CD4-positive, alpha-beta T cell (primary cell): ENCODE measurements around the gene SNF8. TPM values are rescaled to one million over a fixed set of nuclear protein-coding genes. Genes with fewer than 3 reads are reported as not detected.
A peak's percentile ranks its signal among the peaks of the same experiment; 100 is the strongest.

Experiments
- ATAC-seq: fragments of 200-7000 bp; cut with Tn5 transposase; one replicate; pipeline ENCODE4 v1.10.0; 2022; ENCODE audit warnings: mild to moderate bottlenecking; ENCODE audit not compliant: poor library complexity
- CTCF ChIA-PET: fragments of 350-600 bp; sonication (Branson Sonifier 250); formaldehyde crosslinking; loops from one replicate; lab custom pipeline; 2021; ENCODE audit warnings: antibody characterized with exemption, inconsistent platforms; lab: Charles Lee
- POLR2A ChIA-PET: fragments of 350-600 bp; sonication (Branson Sonifier 250); formaldehyde crosslinking; loops from one replicate; lab custom pipeline; 2021; ENCODE audit warnings: antibody characterized with exemption, inconsistent platforms; lab: Charles Lee
- DNase-seq, 14 experiments: peaks; one replicate each; pipeline ENCODE4 v3.0.0-alpha.2; 2013 to 2020; ENCODE audit warnings: mixed read lengths in 2 of 14
- H3K27ac ChIP-seq, 2 donors: one replicate each; pipeline versions ENCODE4 v1.5.1 to v1.7.0; 2013; ENCODE audit warnings: low read length in 2 of 2, low read depth in 1 of 2, mild to moderate bottlenecking in 1 of 2
- H3K27me3 ChIP-seq, 2 experiments: 1 replicate in 1 of 2; 2 replicates in 1 of 2; pipeline versions ENCODE4 v1.6.1 to v1.7.0; 2013; ENCODE audit warnings: low read length in 2 of 2, control low read depth in 1 of 2, mild to moderate bottlenecking in 1 of 2, moderate library complexity in 1 of 2; ENCODE audit not compliant: insufficient read depth in 2 of 2, control insufficient read depth in 1 of 2
- H3K36me3 ChIP-seq: one replicate; pipeline ENCODE4 v1.6.1; 2013; ENCODE audit warnings: low read length, control low read depth; ENCODE audit not compliant: insufficient read depth
- H3K4me1 ChIP-seq: one replicate; pipeline ENCODE4 v1.6.1; 2013; ENCODE audit warnings: low read length, control low read depth; ENCODE audit not compliant: insufficient read depth
- H3K4me3 ChIP-seq: one replicate; pipeline ENCODE4 v1.5.1; 2013; ENCODE audit warnings: mild to moderate bottlenecking, low read length, moderate library complexity
- H3K9me3 ChIP-seq, 2 experiments: 1 replicate in 1 of 2; 2 replicates in 1 of 2; pipeline versions ENCODE4 v1.6.1 to v1.7.0; 2013; ENCODE audit warnings: low read length in 2 of 2, mild to moderate bottlenecking in 2 of 2, control low read depth in 1 of 2, moderate library complexity in 1 of 2; ENCODE audit not compliant: control insufficient read depth in 1 of 2, insufficient read depth in 1 of 2
- H3K27ac Mint-ChIP-seq: one replicate; pipeline ENCODE4 v1.8.0; 2020; ENCODE audit warnings: mixed read lengths
- H3K27me3 Mint-ChIP-seq: one replicate; pipeline ENCODE4 v1.8.0; 2021; ENCODE audit warnings: mixed read lengths
- H3K36me3 Mint-ChIP-seq: one replicate; pipeline ENCODE4 v1.8.0; 2021; ENCODE audit warnings: low read depth, mixed read lengths
- H3K4me1 Mint-ChIP-seq: one replicate; pipeline ENCODE4 v1.8.0; 2021; ENCODE audit warnings: low read depth, mixed read lengths
- H3K4me3 Mint-ChIP-seq: one replicate; pipeline ENCODE4 v1.8.0; 2020; ENCODE audit warnings: mild to moderate bottlenecking, mixed read lengths
- H3K9me3 Mint-ChIP-seq: one replicate; pipeline ENCODE4 v1.8.0; 2020; ENCODE audit warnings: mixed read lengths
- CTCF ChIP-seq: fragments of 200-600 bp; IDR thresholded peaks from one replicate; pipeline ENCODE4 v1.8.0; 2022; ENCODE audit warnings: antibody characterized with exemption, mild to moderate bottlenecking
- intact Hi-C, 2 experiments: fragments of 100-400 bp; cut with DNase I in 1 of 2; cut with micrococcal nuclease in 1 of 2; formaldehyde crosslinking; loops; one replicate each; pipeline versions ENCODE4 v1.15.1 to v1.9.0; 2023 to 2025; cut with DNase I, micrococcal nuclease
- total RNA-seq, 174 experiments: library from RNA in 2 of 174; stranded (reverse) in 2 of 174; gene quantifications; one replicate each; pipeline ENCODE4 v1.2.3 and lab custom pipeline; 2021 to 2026

The SNF8 gene
- total RNA-seq, 2 experiments from 2014 or later: 53.8 to 57.4 TPM

GRCh38 chr17:48933035-48933434, 11.6 kb downstream of the SNF8 start:
- Histone ChIP-seq H3K27me3 (no peaks in the 10 kb centered on the region), H3K4me3 (no peak overlapping the region), H3K9me3 (no peaks in the 10 kb centered on the region), H3K4me1 (no peaks in the 10 kb centered on the region), H3K27ac (no peak overlapping the region), H3K36me3 (peaks cover 89% of the 10 kb centered on the region)
- DNase-seq: no peak
- no peak for TF ChIP-seq CTCF
- intact Hi-C loops: no loop called here
- no peaks in the 10 kb centered on the region for H3K27me3 Mint-ChIP-seq
- peak overlapping the region; percentile 3 for H3K27ac Mint-ChIP-seq
- no peak overlapping the region for H3K4me3 Mint-ChIP-seq
- ChIA-PET POLR2A (no interaction called here), CTCF (no interaction called here)
- no peaks in the 10 kb centered on the region for H3K4me1 Mint-ChIP-seq
- ATAC-seq: no peak
- no peaks in the 10 kb centered on the region for H3K9me3 Mint-ChIP-seq
- H3K36me3 Mint-ChIP-seq: peaks cover 89% of the 10 kb centered on the region

DNA sequence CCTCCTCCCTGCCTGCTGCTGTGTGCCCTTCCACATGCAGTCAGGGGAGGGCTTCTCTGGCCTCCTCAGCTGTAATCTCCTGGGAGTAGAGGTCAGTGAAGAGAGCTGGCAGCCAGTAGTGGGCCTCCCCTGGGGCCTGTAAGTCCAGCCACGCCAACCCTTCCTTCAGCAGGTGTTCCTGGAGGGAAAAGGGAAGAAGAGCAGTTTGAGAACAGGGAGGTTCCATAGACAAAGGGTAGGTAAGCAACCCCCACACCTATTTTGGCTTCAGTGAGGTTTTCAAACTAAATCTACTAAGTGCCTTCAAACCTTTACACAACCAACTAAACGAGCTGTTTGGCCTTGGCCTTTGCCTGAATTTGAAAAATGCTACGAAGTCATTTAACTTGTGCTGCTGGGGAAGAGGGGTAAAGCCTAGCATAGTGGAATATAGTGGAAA, 14.2 kb downstream of the SNF8 start:
- Histone ChIP-seq H3K27ac (no peak overlapping the region), H3K27me3 (no peaks in the 10 kb centered on the region), H3K4me3 (no peak overlapping the region), H3K4me1 (no peaks in the 10 kb centered on the region), H3K36me3 (peaks cover 91% of the 10 kb centered on the region), H3K9me3 (no peaks in the 10 kb centered on the region)
- intact Hi-C loops: loop anchor here in 1 of 2 experiments (2.0 kb wide), 1 partner anchor 14 kb away; no protein-coding TSS in a partner anchor
- POLR2A ChIA-PET: interaction anchor here (0.6 to 1.1 kb wide), 6 partner anchors 14 to 245 kb away, joined by 3 to 5 read pairs (median 3); partner anchors contain the start of genes ATP5MC1 and SNF8
- DNase-seq (no peak), ATAC-seq (no peak)
- Mint-ChIP-seq H3K36me3 (peaks cover 97% of the 10 kb centered on the region), H3K27me3 (no peaks in the 10 kb centered on the region), H3K4me3 (no peak overlapping the region), H3K9me3 (no peaks in the 10 kb centered on the region), H3K27ac (peak overlapping the region; percentile 8), H3K4me1 (no peaks in the 10 kb centered on the region)
- CTCF ChIA-PET: interaction anchor here (0.6 kb wide), 1 partner anchor 1365 kb away, joined by 3 read pairs; no protein-coding TSS in a partner anchor
- TF ChIP-seq CTCF: no peak

GRCh38 chr17:48929812-48930165, 14.9 kb downstream of the SNF8 start:
- Mint-ChIP-seq H3K9me3 (no peaks in the 10 kb centered on the region), H3K4me1 (no peaks in the 10 kb centered on the region), H3K36me3 (peaks cover 99% of the 10 kb centered on the region), H3K4me3 (no peak overlapping the region), H3K27ac (peak overlapping the region; percentile 8), H3K27me3 (no peaks in the 10 kb centered on the region)
- CTCF ChIA-PET: no interaction called here
- no peak for ATAC-seq
- Histone ChIP-seq H3K36me3 (peaks cover 97% of the 10 kb centered on the region), H3K27me3 (no peaks in the 10 kb centered on the region), H3K9me3 (no peaks in the 10 kb centered on the region), H3K4me1 (no peaks in the 10 kb centered on the region), H3K4me3 (no peak overlapping the region), H3K27ac (no peak overlapping the region)
- intact Hi-C loops: loop anchor here in 1 of 2 experiments (2.0 kb wide), 1 partner anchor 13 kb away; no protein-coding TSS in a partner anchor
- POLR2A ChIA-PET: interaction anchor here (0.8 to 1.1 kb wide), 3 partner anchors 37 to 244 kb away, joined by 3 to 5 read pairs (median 3); partner anchors contain the start of gene ATP5MC1
- no peak for DNase-seq
- no peak for TF ChIP-seq CTCF
